Measurements from ENCODE around the gene SET. TPM values are rescaled to one million over a fixed set of nuclear protein-coding genes. Genes with fewer than 3 reads are reported as not detected.

The SET gene
- total and polyA plus RNA-seq, 2 donors (not counting 3 experiments of a cell fraction or from before 2014, with no cell fraction given): 61.1 to 483 TPM

GRCh38 chr9:128656416-128657343 lies 32.3 kb upstream of the SET start, which contains the start of gene DYNC2I2:
DYNC2I2 (minus strand) TSS chr9:128656847; CDS start chr9:128656726, 121 bp downstream.
- POLR2A ChIA-PET: no interaction called here
- H3K9me3 ChIP-seq (replicated peaks; ENCODE audit: control insufficient read depth, insufficient read depth, low read length): no peaks in the 10 kb centered on the region
- H3K9me1 ChIP-seq (replicated peaks; ENCODE audit: control insufficient read depth, extremely low read depth, insufficient read depth, low read length): no peaks in the 10 kb centered on the region
- intact Hi-C loops (cut with micrococcal nuclease) (loop anchor here (2.0 kb wide), 1 partner anchor 32 kb away; the partner anchor contains the start of gene SET), dilution Hi-C loops (cut with MboI; ENCODE audit: extremely low pct_ligation_motif_present, low sequenced_read_pairs) (no loop called here)
- H3K4me1 ChIP-seq (ENCODE audit: control insufficient read depth, extremely low read depth, insufficient read depth, low read length): peaks cover 2% of the 10 kb centered on the region
- H3K9ac ChIP-seq (replicated peaks; ENCODE audit: extremely low read depth, insufficient read depth, low read length): peak within 1 kb of the TSS; percentile 81
- DNase-seq (ENCODE audit: low read depth, low spot score): peak; percentile 95
- BruUV-seq (replicated peaks): no TSS peak
- CTCF ChIA-PET: interaction anchor here (0.6 to 1.1 kb wide), 3 partner anchors 8 to 27 kb away, joined by 3 read pairs; no protein-coding TSS in a partner anchor
- H3K4me3 ChIP-seq (replicated peaks in 1 of 3; ENCODE audit: insufficient read depth in 1 of 3, low read depth in 1 of 3, low read length in 3 of 3): peak within 1 kb of the TSS; percentile 57 to 87 (median 65)
- H3K27ac ChIP-seq (ENCODE audit: insufficient read depth, low read depth, low read length): peak within 1 kb of the TSS; percentile 86
- FAIRE-seq: peak; percentile 89
- H3K27me3 ChIP-seq (ENCODE audit: control insufficient read depth in 2 of 2, insufficient read depth in 2 of 2, low read length in 2 of 2): no peaks in the 10 kb centered on the region
- no peak for TF ChIP-seq JUN (IDR thresholded peaks at IDR 0.05; ENCODE audit: borderline replicate concordance, insufficient read depth, insufficient read length, low read depth)
- no peak for TF ChIP-seq GATA2 (IDR thresholded peaks at IDR 0.05; ENCODE audit: insufficient read depth, insufficient read length, low read depth, low read length)
- peak; percentile 70 for TF ChIP-seq POLR2AphosphoS5 (IDR thresholded peaks at IDR 0.05; ENCODE audit: insufficient read depth, low read depth, low read length)
- no peak for TF ChIP-seq FOS (IDR thresholded peaks at IDR 0.05; ENCODE audit: borderline replicate concordance, insufficient read depth, low read length)
- no peak for TF ChIP-seq EZH2 (IDR thresholded peaks at IDR 0.05; ENCODE audit: borderline replicate concordance, low read depth, low read length, severe bottlenecking)
- peak; percentile 77 for TF ChIP-seq POLR2A (IDR thresholded peaks at IDR 0.05; ENCODE audit: low read depth, low read length)
- TF ChIP-seq CTCF (IDR thresholded peaks at IDR 0.05; ENCODE audit: extremely low read depth in 1 of 2, insufficient read depth in 1 of 2, low read depth in 1 of 2, low read length in 2 of 2): no peak
- peak; percentile 28 for TF ChIP-seq MAX (IDR thresholded peaks at IDR 0.05; ENCODE audit: insufficient read depth, insufficient read length)
- TF ChIP-seq MYC (IDR thresholded peaks at IDR 0.05; ENCODE audit: low read depth, low read length): peak; percentile 62
- H3K4me2 ChIP-seq (ENCODE audit: insufficient read depth, low read length): peak within 1 kb of the TSS; percentile 33
- H4K20me1 ChIP-seq (replicated peaks; ENCODE audit: control insufficient read depth, extremely low read depth, insufficient read depth, low read length): no peaks in the 10 kb centered on the region
- H3K36me3 ChIP-seq (ENCODE audit: control insufficient read depth in 2 of 2, extremely low read depth in 1 of 2, insufficient read depth in 2 of 2, low read length in 2 of 2): no peaks in the 10 kb centered on the region
- peak within 1 kb of the TSS; percentile 61 for H2AFZ ChIP-seq (ENCODE audit: low read depth, low read length)
- H3K79me2 ChIP-seq (ENCODE audit: control insufficient read depth, insufficient read depth, low read length): peaks cover 5% of the 10 kb centered on the region
